Smooth muscle cell (in vitro differentiated cells): ENCODE measurements around the gene A2M. TPM values are rescaled to one million over a fixed set of nuclear protein-coding genes. Genes with fewer than 3 reads are reported as not detected.

ENCODE experiments used
- DNase-seq: peaks from one replicate; lab custom pipeline; 2025; ENCODE audit not compliant: unreplicated experiment; lab: John Stamatoyannopoulos, UW
- H2AFZ ChIP-seq: fragments of 200-600 bp; sonication (generic); 2 replicates; pipeline ENCODE4 v1.6.0; 2016; ENCODE audit warnings: antibody characterized with exemption, low read depth, mild to moderate bottlenecking
- H3F3A ChIP-seq: fragments of 200-600 bp; sonication (generic); 2 replicates; pipeline ENCODE4 v1.6.0; 2017; ENCODE audit warnings: antibody characterized with exemption, low read depth
- H3K27ac ChIP-seq: fragments of 200-600 bp; sonication (generic); 2 replicates; pipeline ENCODE4 v1.5.1; 2016; ENCODE audit warnings: low read depth, mild to moderate bottlenecking
- H3K27me3 ChIP-seq: fragments of 200-600 bp; sonication (generic); 2 replicates; pipeline ENCODE4 v1.6.1; 2016; ENCODE audit warnings: low read depth, mild to moderate bottlenecking
- H3K36me3 ChIP-seq: fragments of 200-600 bp; sonication (generic); 2 replicates; pipeline ENCODE4 v1.5.1; 2016; ENCODE audit warnings: low read depth
- H3K4me1 ChIP-seq: fragments of 200-600 bp; sonication (generic); 2 replicates; pipeline ENCODE4 v1.5.1; 2016; ENCODE audit warnings: low read depth
- H3K4me2 ChIP-seq: fragments of 200-600 bp; sonication (generic); 2 replicates; pipeline ENCODE4 v1.6.0; 2016; ENCODE audit warnings: mild to moderate bottlenecking
- H3K4me3 ChIP-seq: fragments of 200-600 bp; sonication (generic); 2 replicates; pipeline ENCODE4 v1.5.1; 2016; ENCODE audit warnings: mild to moderate bottlenecking
- H3K79me2 ChIP-seq: fragments of 200-600 bp; sonication (generic); 2 replicates; pipeline ENCODE4 v1.6.0; 2016; ENCODE audit warnings: low read depth, mild to moderate bottlenecking
- H3K9ac ChIP-seq: fragments of 200-600 bp; sonication (generic); 2 replicates; pipeline ENCODE4 v1.6.0; 2016; ENCODE audit warnings: low read depth
- H3K9me3 ChIP-seq: fragments of 200-600 bp; sonication (generic); replicated peaks from 2 replicates; pipeline ENCODE4 v1.5.1; 2016; ENCODE audit warnings: low read depth
- H4K20me1 ChIP-seq: fragments of 200-600 bp; sonication (generic); 2 replicates; pipeline ENCODE4 v1.6.0; 2016; ENCODE audit warnings: low read depth
- CTCF ChIP-seq: fragments of 200-600 bp; sonication (generic); IDR thresholded peaks from 2 replicates; pipeline ENCODE4 v1.5.1; 2017; ENCODE audit warnings: borderline replicate concordance, mild to moderate bottlenecking, antibody characterized with exemption; ENCODE audit not compliant: insufficient read depth, poor library complexity, severe bottlenecking
- WGBS: methylation state at CpG from one replicate; pipeline ENCODE4 v1.1.7; 2016; ENCODE audit warnings: low lambda C conversion rate; 5-methylcytosine and 5-hydroxymethylcytosine counted together
- polyA plus RNA-seq: library from polyadenylated mRNA; unstranded; fragments of >200 nt; fragmentation: Nextera tagmentation; extraction: Ambion mirVana; gene quantifications from 2 replicates; pipeline ENCODE4 v1.2.1, GENCODE V29; 2016
- total RNA-seq: library from RNA; depleted of rRNA; stranded (reverse); fragments of >200 nt; gene quantifications from 2 replicates; pipeline ENCODE4 v1.2.3, GENCODE V29; 2014

A2M gene
- total and polyA plus RNA-seq, 2 experiments from 2014 or later = 72.8 to 108 TPM

GRCh38 chr12:9036227-9036626, 79.5 kb downstream of the A2M start:
- no peak for DNase-seq

GRCh38 chr12:9034095-9034494, 81.6 kb downstream of the A2M start:
- no peak overlapping the region for H3K27ac ChIP-seq
- no peak for DNase-seq
- 97% methylated on average over 6 of the region's 6 CpGs for WGBS

More at GRCh38 chr12:9036227-9036626, 79.5 kb downstream of the A2M start:
- Histone ChIP-seq H3K4me1 (no peaks in the 10 kb centered on the region), H3K4me2 (no peak overlapping the region), H4K20me1 (no peaks in the 10 kb centered on the region), H3K36me3 (no peaks in the 10 kb centered on the region), H3K27me3 (no peaks in the 10 kb centered on the region), H2AFZ (no peak overlapping the region), H3K79me2 (no peaks in the 10 kb centered on the region), H3K4me3 (no peak overlapping the region), H3K9me3 (no peaks in the 10 kb centered on the region), H3K9ac (no peak overlapping the region), H3K27ac (no peak overlapping the region), H3F3A (no peaks in the 10 kb centered on the region)
- 76% methylated on average over 6 of the region's 6 CpGs for WGBS
- TF ChIP-seq CTCF = no peak

GRCh38 chr12:9033265-9033887, 82.3 kb downstream of the A2M start:
- Histone ChIP-seq H3K79me2 (no peaks in the 10 kb centered on the region), H3K36me3 (no peaks in the 10 kb centered on the region), H3K27me3 (no peaks in the 10 kb centered on the region), H3K9me3 (no peaks in the 10 kb centered on the region), H3K4me2 (no peak overlapping the region), H3K9ac (no peak overlapping the region), H3K27ac (no peak overlapping the region), H2AFZ (no peak overlapping the region), H3F3A (no peaks in the 10 kb centered on the region), H3K4me1 (no peaks in the 10 kb centered on the region), H3K4me3 (no peak overlapping the region), H4K20me1 (no peaks in the 10 kb centered on the region)
- no peak for DNase-seq
- TF ChIP-seq CTCF = no peak
- WGBS = 92% methylated on average over 2 of the region's 2 CpGs

More at GRCh38 chr12:9034095-9034494, 81.6 kb downstream of the A2M start:
- TF ChIP-seq CTCF = no peak
- Histone ChIP-seq H3F3A (no peaks in the 10 kb centered on the region), H3K9ac (no peak overlapping the region), H2AFZ (no peak overlapping the region), H3K36me3 (no peaks in the 10 kb centered on the region), H4K20me1 (no peaks in the 10 kb centered on the region), H3K27me3 (no peaks in the 10 kb centered on the region), H3K4me1 (no peaks in the 10 kb centered on the region), H3K9me3 (no peaks in the 10 kb centered on the region), H3K79me2 (no peaks in the 10 kb centered on the region), H3K4me3 (no peak overlapping the region), H3K4me2 (no peak overlapping the region)

- WGBS = 85% methylated on average over 5 of the region's 5 CpGs
Observed at GRCh38 chr12:9032202-9032964, 83.3 kb downstream of the A2M start.

More at GRCh38 chr12:9032202-9032964, 83.3 kb downstream of the A2M start:
- H3K79me2 ChIP-seq = no peaks in the 10 kb centered on the region
- no peaks in the 10 kb centered on the region for H4K20me1 ChIP-seq
- no peak overlapping the region for H3K4me2 ChIP-seq
- no peaks in the 10 kb centered on the region for H3F3A ChIP-seq
- H3K4me1 ChIP-seq = no peaks in the 10 kb centered on the region
- no peak overlapping the region for H3K4me3 ChIP-seq
- no peaks in the 10 kb centered on the region for H3K9me3 ChIP-seq
- no peaks in the 10 kb centered on the region for H3K36me3 ChIP-seq
- no peak overlapping the region for H3K9ac ChIP-seq
- no peak overlapping the region for H3K27ac ChIP-seq
- DNase-seq = no peak
- no peak overlapping the region for H2AFZ ChIP-seq
- TF ChIP-seq CTCF = no peak
- H3K27me3 ChIP-seq = no peaks in the 10 kb centered on the region
